Fibroblast of lung (primary cell): ENCODE measurements around the gene GNE. TPM values are rescaled to one million over a fixed set of nuclear protein-coding genes. Genes with fewer than 3 reads are reported as not detected.

Source experiments
- DNase-seq, 2 donors: peaks; one replicate each; pipeline versions ENCODE4 v3.0.0 to v3.0.0-alpha.2; 2010; ENCODE audit warnings: low read depth in 2 of 2
- H2AFZ ChIP-seq: 2 replicates; pipeline ENCODE4 v1.5.1; 2012; ENCODE audit warnings: low read length, control low read depth, inconsistent platforms
- H3K27ac ChIP-seq: 2 replicates; pipeline ENCODE4 v1.5.1; 2011; ENCODE audit warnings: low read length, control low read depth; ENCODE audit not compliant: insufficient read depth
- H3K27me3 ChIP-seq: 2 replicates; pipeline ENCODE4 v1.5.1; 2011; ENCODE audit warnings: mild to moderate bottlenecking, low read length; ENCODE audit not compliant: control insufficient read depth, insufficient read depth
- H3K36me3 ChIP-seq: 2 replicates; pipeline ENCODE4 v1.5.1; 2011; ENCODE audit warnings: low read length; ENCODE audit not compliant: control insufficient read depth, insufficient read depth
- H3K4me1 ChIP-seq: 2 replicates; pipeline ENCODE4 v1.5.1; 2011; ENCODE audit warnings: low read length; ENCODE audit not compliant: control insufficient read depth, insufficient read depth; ENCODE audit errors: extremely low read depth
- H3K4me2 ChIP-seq: 2 replicates; pipeline ENCODE4 v1.5.1; 2011; ENCODE audit warnings: low read length, control low read depth; ENCODE audit not compliant: insufficient read depth; ENCODE audit errors: extremely low read depth
- H3K4me3 ChIP-seq, 4 experiments: fragments of 200-600 bp in 1 of 4; sonication (generic) in 1 of 4; replicated peaks in 1 of 4; 2 replicates each; pipeline ENCODE4 v1.5.1; 2011 to 2016; ENCODE audit warnings: low read length in 4 of 4, low read depth in 3 of 4, mild to moderate bottlenecking in 3 of 4, control low read depth in 2 of 4, inconsistent platforms in 1 of 4, mixed read lengths in 1 of 4; ENCODE audit not compliant: insufficient read depth in 1 of 4; ENCODE audit errors: control extremely low read depth in 1 of 4
- H3K79me2 ChIP-seq: 2 replicates; pipeline ENCODE4 v1.5.1; 2012; ENCODE audit warnings: mild to moderate bottlenecking, low read length, inconsistent platforms; ENCODE audit not compliant: control insufficient read depth, insufficient read depth
- H3K9ac ChIP-seq: 2 replicates; pipeline ENCODE4 v1.5.1; 2011; ENCODE audit warnings: mild to moderate bottlenecking, low read length, control low read depth; ENCODE audit not compliant: insufficient read depth
- H3K9me3 ChIP-seq: 2 replicates; pipeline ENCODE4 v1.5.1; 2012; ENCODE audit warnings: low read depth, low read length; ENCODE audit not compliant: control insufficient read depth, insufficient read depth
- H4K20me1 ChIP-seq: 2 replicates; pipeline ENCODE4 v1.5.1; 2011; ENCODE audit warnings: low read length; ENCODE audit not compliant: control insufficient read depth, insufficient read depth; ENCODE audit errors: extremely low read depth
- EZH2 ChIP-seq: IDR thresholded peaks from 2 replicates; pipeline ENCODE4 v1.5.1; 2012; ENCODE audit warnings: low read length, control low read depth, mild to moderate bottlenecking; ENCODE audit errors: missing control alignments
- polyA plus RNA-seq, 2 donors: library from polyadenylated mRNA; depleted of rRNA in 1 of 2; stranded (reverse) in 1 of 2; unstranded in 1 of 2; fragments of >200 nt; gene quantifications; 2 replicates each; pipeline ENCODE4 v1.2.1, GENCODE V29; 2011 to 2012; ENCODE audit warnings: missing spikeins in 1 of 2
- total RNA-seq: library from RNA; depleted of rRNA; stranded (reverse); fragments of >200 nt; gene quantifications from 2 replicates; pipeline ENCODE4 v1.2.1, GENCODE V29; 2014
- TF ChIP-seq, protein P1 (sequence below), 2 donors: IDR thresholded peaks in 1 of 2; conservative IDR thresholded peaks in 1 of 2; 1 replicate in 1 of 2; 2 replicates in 1 of 2; pipeline ENCODE4 v1.5.1; 2011 to 2012; ENCODE audit warnings: low read length in 2 of 2, control low read depth in 1 of 2, inconsistent platforms in 1 of 2, low read depth in 1 of 2, mild to moderate bottlenecking in 1 of 2

Gene GNE
- total and polyA plus RNA-seq, 2 donors (not counting 1 experiment from before 2014, with no cell fraction given): 22.1 to 31.2 TPM

DNA sequence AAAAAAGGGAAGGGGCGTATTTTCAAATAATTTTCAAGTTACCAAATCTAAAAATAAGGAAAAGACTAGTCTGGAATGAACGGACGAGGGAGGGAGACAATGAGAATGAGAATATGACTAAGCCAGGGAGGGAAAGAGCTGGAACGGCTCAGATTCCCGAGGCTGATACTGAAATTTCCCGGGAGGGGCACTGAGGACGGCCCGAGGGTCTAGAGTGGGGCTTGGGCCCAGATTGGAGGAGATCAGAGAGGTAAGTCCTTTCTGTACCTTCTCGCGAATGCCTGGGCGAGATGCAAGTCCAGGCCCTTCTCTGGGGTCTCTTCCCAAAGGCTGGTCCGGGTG, 92.5 kb downstream of the GNE start:
- Histone ChIP-seq H3K4me1 (peaks cover 28% of the 10 kb centered on the region), H3K27ac (no peak overlapping the region)
- peak; percentile 62 to 67 for DNase-seq

DNA sequence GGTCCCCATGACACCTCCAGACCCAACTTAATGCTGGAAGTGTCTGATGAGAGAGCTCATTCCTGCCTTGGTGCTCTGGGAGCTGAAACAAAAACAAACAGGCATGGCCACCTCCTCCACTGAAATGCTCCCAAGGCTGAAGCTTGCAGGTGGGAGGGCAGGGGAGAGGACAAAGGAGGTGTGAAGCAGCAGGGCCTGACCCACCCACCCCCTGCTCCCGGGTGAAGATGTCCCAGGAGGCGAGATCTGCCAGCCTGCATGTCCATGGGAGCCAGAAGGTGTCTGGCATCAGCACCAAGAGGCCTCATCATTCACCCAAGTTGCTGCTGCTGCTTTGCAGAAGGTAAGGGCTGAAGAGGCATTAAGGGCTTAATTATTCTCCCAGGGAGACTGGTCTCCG, 93.3 kb downstream of the GNE start:
- H3K4me1 ChIP-seq: peaks cover 28% of the 10 kb centered on the region
- DNase-seq: no peak
- H3K9ac ChIP-seq: no peak overlapping the region
- H3K27me3 ChIP-seq: no peaks in the 10 kb centered on the region
- no peaks in the 10 kb centered on the region for H3K79me2 ChIP-seq
- no peaks in the 10 kb centered on the region for H3K9me3 ChIP-seq
- no peak overlapping the region for H3K27ac ChIP-seq
- TF ChIP-seq, protein P1, sequence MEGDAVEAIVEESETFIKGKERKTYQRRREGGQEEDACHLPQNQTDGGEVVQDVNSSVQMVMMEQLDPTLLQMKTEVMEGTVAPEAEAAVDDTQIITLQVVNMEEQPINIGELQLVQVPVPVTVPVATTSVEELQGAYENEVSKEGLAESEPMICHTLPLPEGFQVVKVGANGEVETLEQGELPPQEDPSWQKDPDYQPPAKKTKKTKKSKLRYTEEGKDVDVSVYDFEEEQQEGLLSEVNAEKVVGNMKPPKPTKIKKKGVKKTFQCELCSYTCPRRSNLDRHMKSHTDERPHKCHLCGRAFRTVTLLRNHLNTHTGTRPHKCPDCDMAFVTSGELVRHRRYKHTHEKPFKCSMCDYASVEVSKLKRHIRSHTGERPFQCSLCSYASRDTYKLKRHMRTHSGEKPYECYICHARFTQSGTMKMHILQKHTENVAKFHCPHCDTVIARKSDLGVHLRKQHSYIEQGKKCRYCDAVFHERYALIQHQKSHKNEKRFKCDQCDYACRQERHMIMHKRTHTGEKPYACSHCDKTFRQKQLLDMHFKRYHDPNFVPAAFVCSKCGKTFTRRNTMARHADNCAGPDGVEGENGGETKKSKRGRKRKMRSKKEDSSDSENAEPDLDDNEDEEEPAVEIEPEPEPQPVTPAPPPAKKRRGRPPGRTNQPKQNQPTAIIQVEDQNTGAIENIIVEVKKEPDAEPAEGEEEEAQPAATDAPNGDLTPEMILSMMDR (conservative IDR thresholded peaks at IDR 0.05 in 1 of 2, IDR thresholded peaks at IDR 0.05 in 1 of 2; ENCODE audit: low read depth in 1 of 2, low read length in 2 of 2): no peak
- TF ChIP-seq EZH2: no peak
- H3K4me3 ChIP-seq: no peak overlapping the region
- no peak overlapping the region for H2AFZ ChIP-seq
- H3K36me3 ChIP-seq: no peaks in the 10 kb centered on the region
- no peaks in the 10 kb centered on the region for H4K20me1 ChIP-seq
- no peak overlapping the region for H3K4me2 ChIP-seq

More for the DNA sequence above, 92.5 kb downstream of the GNE start:
- Histone ChIP-seq H3K27me3 (no peaks in the 10 kb centered on the region), H3K79me2 (no peaks in the 10 kb centered on the region), H2AFZ (no peak overlapping the region), H3K4me2 (peak overlapping the region; percentile 17), H3K9ac (no peak overlapping the region), H3K4me3 (peak overlapping the region in 2 of 4 experiments; percentile 2 to 64), H4K20me1 (no peaks in the 10 kb centered on the region), H3K9me3 (no peaks in the 10 kb centered on the region), H3K36me3 (no peaks in the 10 kb centered on the region)
- TF ChIP-seq EZH2: no peak
- TF ChIP-seq, protein P1 (conservative IDR thresholded peaks at IDR 0.05 in 1 of 2, IDR thresholded peaks at IDR 0.05 in 1 of 2; ENCODE audit: low read depth in 1 of 2, low read length in 2 of 2): no peak

Other genes with a start within 250 kb of the GNE start
- gene RECK, start 221.5 kb downstream of the GNE start, total RNA-seq: 43.1 and 98.4 TPM in 2 replicates
- gene RECK, start 221.5 kb downstream of the GNE start, polyA plus RNA-seq: 108 and 212 TPM in 2 replicates
- 40.0 and 47.8 TPM in 2 replicates for gene GLIPR2, start 121.7 kb downstream of the GNE start, total RNA-seq
- gene GLIPR2, start 121.7 kb downstream of the GNE start, polyA plus RNA-seq: 57.8 and 108 TPM in 2 replicates
- 1.0 and 1.3 TPM in 2 replicates for gene CCIN, start 89.1 kb downstream of the GNE start, total RNA-seq
- gene CCIN, start 89.1 kb downstream of the GNE start, polyA plus RNA-seq: 0.40 and 0.55 TPM in 2 replicates
- gene CLTA, start 67.5 kb downstream of the GNE start, total RNA-seq: 238 and 302 TPM in 2 replicates
- gene CLTA, start 67.5 kb downstream of the GNE start, polyA plus RNA-seq: 341 and 388 TPM in 2 replicates
- 7.7 and 8.9 TPM in 2 replicates for gene RNF38, start 141.8 kb upstream of the GNE start, total RNA-seq
- 18.4 and 18.8 TPM in 2 replicates for gene RNF38, start 141.8 kb upstream of the GNE start, polyA plus RNA-seq